Measurements from ENCODE around the gene RNGTT. TPM values are rescaled to one million over a fixed set of nuclear protein-coding genes. Genes with fewer than 3 reads are reported as not detected.

The RNGTT gene
- total RNA-seq, 1 donor from 2014 or later = 14.6 TPM

- H3K27me3 Mint-ChIP-seq (ENCODE audit: unreplicated experiment) = peaks cover 4% of the 10 kb centered on the region
- H3K36me3 Mint-ChIP-seq (ENCODE audit: low read depth, unreplicated experiment) = no peaks in the 10 kb centered on the region
- no peaks in the 10 kb centered on the region for H3K4me1 Mint-ChIP-seq (ENCODE audit: unreplicated experiment)
- H3K9me3 Mint-ChIP-seq (ENCODE audit: unreplicated experiment) = no peaks in the 10 kb centered on the region
- DNase-seq (ENCODE audit: low spot score) = no peak
- TF ChIP-seq CTCF (IDR thresholded peaks at IDR 0.05; ENCODE audit: unreplicated experiment) = no peak
- H3K4me3 Mint-ChIP-seq (ENCODE audit: unreplicated experiment) = no peak overlapping the region
- no peak overlapping the region for H3K27ac Mint-ChIP-seq (ENCODE audit: unreplicated experiment)
Observed at GRCh38 chr6:88708197-88708744, 255.1 kb downstream of the RNGTT start.

GRCh38 chr6:88705601-88706000 is 257.8 kb downstream of the RNGTT start:
- no peaks in the 10 kb centered on the region for H3K36me3 Mint-ChIP-seq (ENCODE audit: low read depth, unreplicated experiment)
- no peak overlapping the region for H3K27ac Mint-ChIP-seq (ENCODE audit: unreplicated experiment)
- DNase-seq (ENCODE audit: low spot score) = no peak
- no peaks in the 10 kb centered on the region for H3K4me1 Mint-ChIP-seq (ENCODE audit: unreplicated experiment)
- no peak for TF ChIP-seq CTCF (IDR thresholded peaks at IDR 0.05; ENCODE audit: unreplicated experiment)
- H3K9me3 Mint-ChIP-seq (ENCODE audit: unreplicated experiment) = no peaks in the 10 kb centered on the region
- peaks cover 4% of the 10 kb centered on the region for H3K27me3 Mint-ChIP-seq (ENCODE audit: unreplicated experiment)
- no peak overlapping the region for H3K4me3 Mint-ChIP-seq (ENCODE audit: unreplicated experiment)

GRCh38 chr6:88704980-88705379 is 258.4 kb downstream of the RNGTT start:
- no peaks in the 10 kb centered on the region for H3K36me3 Mint-ChIP-seq (ENCODE audit: low read depth, unreplicated experiment)
- H3K4me1 Mint-ChIP-seq (ENCODE audit: unreplicated experiment) = no peaks in the 10 kb centered on the region
- no peaks in the 10 kb centered on the region for H3K9me3 Mint-ChIP-seq (ENCODE audit: unreplicated experiment)
- no peak for TF ChIP-seq CTCF (IDR thresholded peaks at IDR 0.05; ENCODE audit: unreplicated experiment)
- peaks cover 4% of the 10 kb centered on the region for H3K27me3 Mint-ChIP-seq (ENCODE audit: unreplicated experiment)
- no peak overlapping the region for H3K27ac Mint-ChIP-seq (ENCODE audit: unreplicated experiment)
- H3K4me3 Mint-ChIP-seq (ENCODE audit: unreplicated experiment) = no peak overlapping the region
- no peak for DNase-seq (ENCODE audit: low spot score)

GRCh38 chr6:88702956-88703556 is 260.4 kb downstream of the RNGTT start:
- H3K36me3 Mint-ChIP-seq (ENCODE audit: low read depth, unreplicated experiment) = no peaks in the 10 kb centered on the region
- H3K4me3 Mint-ChIP-seq (ENCODE audit: unreplicated experiment) = no peak overlapping the region
- no peak for TF ChIP-seq CTCF (IDR thresholded peaks at IDR 0.05; ENCODE audit: unreplicated experiment)
- no peaks in the 10 kb centered on the region for H3K9me3 Mint-ChIP-seq (ENCODE audit: unreplicated experiment)
- no peak for DNase-seq (ENCODE audit: low spot score)
- H3K27me3 Mint-ChIP-seq (ENCODE audit: unreplicated experiment) = peaks cover 1% of the 10 kb centered on the region
- H3K27ac Mint-ChIP-seq (ENCODE audit: unreplicated experiment) = peak overlapping the region; percentile 21
- no peaks in the 10 kb centered on the region for H3K4me1 Mint-ChIP-seq (ENCODE audit: unreplicated experiment)

- no peaks in the 10 kb centered on the region for H3K36me3 Mint-ChIP-seq (ENCODE audit: low read depth, unreplicated experiment)
- DNase-seq (ENCODE audit: low spot score) = no peak
- no peak for TF ChIP-seq CTCF (IDR thresholded peaks at IDR 0.05; ENCODE audit: unreplicated experiment)
- H3K27ac Mint-ChIP-seq (ENCODE audit: unreplicated experiment) = no peak overlapping the region
- no peaks in the 10 kb centered on the region for H3K4me1 Mint-ChIP-seq (ENCODE audit: unreplicated experiment)
- H3K4me3 Mint-ChIP-seq (ENCODE audit: unreplicated experiment) = no peak overlapping the region
- no peaks in the 10 kb centered on the region for H3K27me3 Mint-ChIP-seq (ENCODE audit: unreplicated experiment)
- H3K9me3 Mint-ChIP-seq (ENCODE audit: unreplicated experiment) = no peaks in the 10 kb centered on the region
Observed at GRCh38 chr6:88698661-88699060, 264.8 kb downstream of the RNGTT start.

All from endothelial cell (in vitro differentiated cells).